AG10803 (cell line): ENCODE data around the gene TFR2.
"Not testable (repeated sequence)": the region's sequence is repeated elsewhere in the genome, so short reads cannot be mapped to it uniquely, and the experiment has no call there.

Experiments
- DNase-seq: peaks from one replicate; pipeline ENCODE4 v3.0.0; 2010; ENCODE audit warnings: low read depth
- H3K4me3 ChIP-seq: 2 replicates; pipeline ENCODE4 v1.5.1; 2011; ENCODE audit warnings: mild to moderate bottlenecking, low read length, control low read depth
- CTCF ChIP-seq: conservative IDR thresholded peaks from 2 replicates; pipeline ENCODE4 v1.5.1; 2011; ENCODE audit warnings: mild to moderate bottlenecking, low read length, control low read depth, inconsistent platforms

The TFR2 gene

GRCh38 chr7:100673302-100673941, 32.1 kb upstream of the TFR2 start, which contains the start of gene GNB2:
Gene GNB2, plus strand, starts transcription at chr7:100673740. Its CDS starts 2,526 bp downstream, at chr7:100676266.
- peak; percentile 99 for DNase-seq
- no peak for TF ChIP-seq CTCF

GRCh38 chr7:100671353-100672327, 30.3 kb upstream of the TFR2 start:
- DNase-seq = no peak
- no peak overlapping the region for H3K4me3 ChIP-seq
- TF ChIP-seq CTCF = no peak

More at GRCh38 chr7:100673302-100673941, 32.1 kb upstream of the TFR2 start, which contains the start of gene GNB2:
- H3K4me3 ChIP-seq = peak within 1 kb of the TSS; percentile 92

GRCh38 chr7:100670074-100670473, 28.7 kb upstream of the TFR2 start:
- no peak overlapping the region for H3K4me3 ChIP-seq
- no peak for DNase-seq
- TF ChIP-seq CTCF = no peak

GRCh38 chr7:100669106-100669505, 27.8 kb upstream of the TFR2 start:
- H3K4me3 ChIP-seq, DNase-seq: not testable (repeated sequence)

GRCh38 chr7:100668069-100668449, 26.7 kb upstream of the TFR2 start:
- no peak overlapping the region for H3K4me3 ChIP-seq
- DNase-seq = no peak
- TF ChIP-seq CTCF = no peak

- no peak overlapping the region for H3K4me3 ChIP-seq
- no peak for TF ChIP-seq CTCF
- no peak for DNase-seq
These were observed 26.1 kb upstream of the TFR2 start for GRCh38 chr7:100667331-100668068.

- TF ChIP-seq CTCF = no peak
- no peak for DNase-seq
These were observed 23.9 kb upstream of the TFR2 start for GRCh38 chr7:100665168-100665726.

GRCh38 chr7:100662194-100662776, 20.9 kb upstream of the TFR2 start:
- not testable (repeated sequence) for DNase-seq, H3K4me3 ChIP-seq

More at GRCh38 chr7:100665168-100665726, 23.9 kb upstream of the TFR2 start:
- no peak overlapping the region for H3K4me3 ChIP-seq
